ENCODE results near the gene FNDC8.
"Not testable (repeated sequence)": the region's sequence is repeated elsewhere in the genome, so short reads cannot be mapped to it uniquely, and the experiment has no call there.

The FNDC8 gene

GRCh38 chr17:35174835-35175334, 53.5 kb downstream of the FNDC8 start:
- no peak for DNase-seq

GRCh38 chr17:35175638-35176415, 54.4 kb downstream of the FNDC8 start:
- no peak for DNase-seq

- DNase-seq: no peak
These were observed 55.5 kb downstream of the FNDC8 start for GRCh38 chr17:35176897-35177296.

GRCh38 chr17:35179379-35179778, 58.0 kb downstream of the FNDC8 start:
- DNase-seq: not testable (repeated sequence)
